Nephron progenitor cell (in vitro differentiated cells): ENCODE results near the gene IQSEC2.

Experiments
- DNase-seq: peaks from one replicate; pipeline ENCODE4 v3.0.0; 2021
- H3K27ac Mint-ChIP-seq: 2 replicates; pipeline ENCODE4 v1.8.0; 2021; ENCODE audit warnings: mild to moderate bottlenecking, moderate library complexity, mixed read lengths
- H3K27me3 Mint-ChIP-seq: 2 replicates; pipeline ENCODE4 v1.8.0; 2021; ENCODE audit warnings: mild to moderate bottlenecking, low read depth, mixed read lengths; ENCODE audit not compliant: poor library complexity
- H3K36me3 Mint-ChIP-seq: 2 replicates; pipeline ENCODE4 v1.8.0; 2021; ENCODE audit warnings: low read depth, mixed read lengths
- H3K4me1 Mint-ChIP-seq: 2 replicates; pipeline ENCODE4 v1.8.0; 2021; ENCODE audit warnings: mixed read lengths
- H3K4me3 Mint-ChIP-seq: 2 replicates; pipeline ENCODE4 v1.8.0; 2021; ENCODE audit warnings: mild to moderate bottlenecking, moderate library complexity, mixed read lengths
- H3K9me3 Mint-ChIP-seq: 2 replicates; pipeline ENCODE4 v1.8.0; 2021; ENCODE audit warnings: mild to moderate bottlenecking, moderate library complexity, mixed read lengths
- TF ChIP-seq, protein P1 (sequence below): fragments of 200-600 bp; sonication (generic); IDR thresholded peaks from 2 replicates; pipeline ENCODE4 v1.5.0; 2021; ENCODE audit warnings: antibody characterized with exemption

IQSEC2 gene

DNA sequence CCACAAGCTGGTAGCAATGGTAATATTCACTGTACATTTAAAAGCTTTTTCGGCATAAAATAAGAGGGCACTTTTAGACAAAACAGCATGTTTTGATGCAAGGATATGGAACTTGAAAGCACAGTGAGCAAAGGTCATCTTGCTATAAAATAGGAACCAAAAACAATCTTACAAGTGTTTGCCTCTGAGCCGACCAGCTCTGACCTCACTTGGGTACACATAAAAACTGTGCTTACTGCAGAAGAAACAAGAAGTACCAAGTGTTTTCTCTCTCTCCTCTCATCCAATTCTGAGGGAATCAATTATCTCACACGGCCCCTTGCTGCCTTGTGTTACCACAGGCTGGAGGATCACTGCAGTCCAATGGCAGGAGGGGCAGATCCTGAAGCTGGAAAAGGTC, 4.8 kb upstream of the IQSEC2 start:
- Mint-ChIP-seq H3K4me3 (no peak overlapping the region), H3K27ac (no peak overlapping the region), H3K4me1 (peaks cover 60% of the 10 kb centered on the region), H3K36me3 (no peaks in the 10 kb centered on the region), H3K9me3 (peaks cover 51% of the 10 kb centered on the region), H3K27me3 (no peaks in the 10 kb centered on the region)
- no peak for DNase-seq
- TF ChIP-seq, protein P1, sequence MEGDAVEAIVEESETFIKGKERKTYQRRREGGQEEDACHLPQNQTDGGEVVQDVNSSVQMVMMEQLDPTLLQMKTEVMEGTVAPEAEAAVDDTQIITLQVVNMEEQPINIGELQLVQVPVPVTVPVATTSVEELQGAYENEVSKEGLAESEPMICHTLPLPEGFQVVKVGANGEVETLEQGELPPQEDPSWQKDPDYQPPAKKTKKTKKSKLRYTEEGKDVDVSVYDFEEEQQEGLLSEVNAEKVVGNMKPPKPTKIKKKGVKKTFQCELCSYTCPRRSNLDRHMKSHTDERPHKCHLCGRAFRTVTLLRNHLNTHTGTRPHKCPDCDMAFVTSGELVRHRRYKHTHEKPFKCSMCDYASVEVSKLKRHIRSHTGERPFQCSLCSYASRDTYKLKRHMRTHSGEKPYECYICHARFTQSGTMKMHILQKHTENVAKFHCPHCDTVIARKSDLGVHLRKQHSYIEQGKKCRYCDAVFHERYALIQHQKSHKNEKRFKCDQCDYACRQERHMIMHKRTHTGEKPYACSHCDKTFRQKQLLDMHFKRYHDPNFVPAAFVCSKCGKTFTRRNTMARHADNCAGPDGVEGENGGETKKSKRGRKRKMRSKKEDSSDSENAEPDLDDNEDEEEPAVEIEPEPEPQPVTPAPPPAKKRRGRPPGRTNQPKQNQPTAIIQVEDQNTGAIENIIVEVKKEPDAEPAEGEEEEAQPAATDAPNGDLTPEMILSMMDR = no peak

DNA sequence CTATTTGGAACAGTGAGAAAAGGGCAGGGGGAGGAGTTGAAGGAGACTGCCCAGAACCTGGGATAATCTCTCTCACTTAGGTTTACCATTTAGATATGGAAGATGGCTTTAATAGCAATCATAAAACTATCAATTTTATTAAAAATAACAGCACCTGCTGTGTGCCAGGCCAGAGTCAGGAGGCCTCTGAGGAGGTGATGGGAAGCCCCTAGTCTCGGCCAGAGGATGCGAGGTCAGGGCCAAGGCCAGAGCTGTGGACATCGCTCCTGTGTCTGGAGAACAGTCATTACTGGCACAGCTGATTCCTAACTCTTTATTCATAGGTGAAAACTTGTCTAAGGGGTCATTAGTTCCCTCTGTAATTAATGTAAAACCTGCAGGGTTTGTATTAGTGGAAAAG, 4.2 kb upstream of the IQSEC2 start:
- no peaks in the 10 kb centered on the region for H3K27me3 Mint-ChIP-seq
- DNase-seq = no peak
- H3K4me1 Mint-ChIP-seq = peaks cover 61% of the 10 kb centered on the region
- peaks cover 48% of the 10 kb centered on the region for H3K9me3 Mint-ChIP-seq
- H3K36me3 Mint-ChIP-seq = no peaks in the 10 kb centered on the region
- TF ChIP-seq, protein P1 = no peak
- H3K4me3 Mint-ChIP-seq = no peak overlapping the region
- H3K27ac Mint-ChIP-seq = no peak overlapping the region

DNA sequence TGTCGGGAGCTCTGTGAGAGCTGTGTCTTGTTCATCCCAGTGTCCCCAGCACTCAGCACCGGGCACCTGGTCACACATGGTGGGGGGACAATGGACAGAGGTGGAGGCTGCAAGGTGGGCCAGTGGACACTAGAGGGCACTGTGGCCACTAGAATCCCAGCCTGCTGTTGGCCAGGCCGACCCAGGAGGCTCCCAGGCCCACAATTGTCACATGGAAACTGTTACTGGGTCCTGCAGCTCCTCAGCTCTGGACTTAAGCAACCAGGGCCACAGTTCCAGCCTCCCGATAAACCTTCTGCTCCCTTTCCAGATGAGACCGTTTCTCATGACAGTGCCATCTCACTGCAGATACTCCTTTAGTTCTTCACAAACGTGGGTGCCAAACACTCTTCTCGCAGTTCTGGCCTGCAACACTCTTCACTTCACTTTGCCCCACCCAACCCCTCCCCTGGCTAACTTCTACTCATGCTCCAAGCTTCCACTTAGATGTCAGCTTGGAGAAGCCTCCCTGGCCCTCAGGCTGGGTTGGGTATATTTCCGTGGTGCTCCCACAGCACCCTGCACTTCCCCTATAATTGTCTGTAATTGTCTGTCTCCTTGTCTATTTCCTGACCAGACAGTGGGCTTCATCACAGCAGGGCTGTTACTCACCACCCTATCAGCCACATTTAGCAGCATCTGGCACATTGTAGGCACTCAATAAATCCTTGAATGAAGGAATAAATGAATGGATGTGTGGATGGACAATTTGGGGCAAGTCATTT, 3.5 kb upstream of the IQSEC2 start:
- no peak overlapping the region for H3K4me3 Mint-ChIP-seq
- H3K27ac Mint-ChIP-seq = no peak overlapping the region
- H3K4me1 Mint-ChIP-seq = peaks cover 67% of the 10 kb centered on the region
- peak; percentile 72 for DNase-seq
- TF ChIP-seq, protein P1 = peak; percentile 67
- peaks cover 53% of the 10 kb centered on the region for H3K9me3 Mint-ChIP-seq
- H3K36me3 Mint-ChIP-seq = no peaks in the 10 kb centered on the region
- peaks cover 2% of the 10 kb centered on the region for H3K27me3 Mint-ChIP-seq

DNA sequence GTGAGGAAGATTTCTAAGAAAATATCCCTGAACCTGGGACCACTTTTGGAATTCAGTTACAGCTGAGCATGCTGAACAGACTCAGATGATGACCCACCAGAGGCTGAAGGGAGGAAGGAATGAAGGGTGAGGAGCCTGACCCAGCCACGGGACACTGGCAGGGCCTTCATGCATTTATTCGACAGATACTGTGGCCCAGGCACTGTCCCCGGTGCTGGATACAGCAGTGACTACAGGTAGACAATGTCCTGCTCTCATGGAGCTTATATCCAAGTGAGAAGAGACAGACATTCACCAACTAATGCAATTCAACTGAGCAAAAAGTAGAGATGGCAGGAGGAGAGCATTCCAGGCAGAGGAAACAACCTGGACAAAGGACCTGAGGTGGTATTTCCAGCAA, 2.2 kb upstream of the IQSEC2 start:
- H3K27me3 Mint-ChIP-seq = peaks cover 7% of the 10 kb centered on the region
- peaks cover 62% of the 10 kb centered on the region for H3K4me1 Mint-ChIP-seq
- H3K4me3 Mint-ChIP-seq = no peak overlapping the region
- no peak for DNase-seq
- peaks cover 54% of the 10 kb centered on the region for H3K9me3 Mint-ChIP-seq
- H3K27ac Mint-ChIP-seq = no peak overlapping the region
- TF ChIP-seq, protein P1 = no peak
- H3K36me3 Mint-ChIP-seq = no peaks in the 10 kb centered on the region

DNA sequence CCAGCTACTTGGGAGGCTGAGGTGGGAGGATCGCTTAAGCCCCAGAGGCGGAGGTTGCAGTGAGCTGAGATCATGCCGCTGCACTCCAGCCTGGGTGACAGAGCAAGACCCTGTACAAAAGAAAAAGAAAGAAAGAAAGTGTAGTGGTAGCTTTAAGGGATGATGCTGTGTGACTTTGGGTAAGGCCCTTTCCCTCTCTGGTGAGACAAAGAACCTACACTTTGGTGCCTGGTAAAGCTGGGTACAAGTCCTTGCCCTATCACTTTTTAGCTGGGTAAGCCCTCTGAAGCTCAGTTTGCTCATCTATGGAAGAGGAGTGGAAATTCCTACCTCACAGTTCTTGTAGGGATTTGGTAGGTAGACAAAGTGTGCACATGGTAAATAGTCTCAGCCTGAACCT, 1.7 kb upstream of the IQSEC2 start:
- TF ChIP-seq, protein P1 = no peak
- H3K36me3 Mint-ChIP-seq = no peaks in the 10 kb centered on the region
- peaks cover 55% of the 10 kb centered on the region for H3K9me3 Mint-ChIP-seq
- H3K4me3 Mint-ChIP-seq = no peak overlapping the region
- H3K27me3 Mint-ChIP-seq = peaks cover 7% of the 10 kb centered on the region
- H3K4me1 Mint-ChIP-seq = peaks cover 57% of the 10 kb centered on the region
- no peak overlapping the region for H3K27ac Mint-ChIP-seq
- no peak for DNase-seq
